K562 treated with DMSO at 1 percent for 48 hours (cell line): ENCODE data around the gene SPANXN1. TPM values are rescaled to one million over a fixed set of nuclear protein-coding genes. Genes with fewer than 3 reads are reported as not detected.

ENCODE experiments used
- total RNA-seq: library from RNA; unstranded; fragments of 300-600 nt; gene quantifications from 2 replicates; pipeline ENCODE4 v1.2.3, GENCODE V29; 2022; ENCODE audit warnings: low replicate concordance; ENCODE audit errors: extremely low read depth

SPANXN1 gene, protein sequence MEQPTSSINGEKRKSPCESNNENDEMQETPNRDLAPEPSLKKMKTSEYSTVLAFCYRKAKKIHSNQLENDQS
- not detected in 2 replicates for total RNA-seq

DNA sequence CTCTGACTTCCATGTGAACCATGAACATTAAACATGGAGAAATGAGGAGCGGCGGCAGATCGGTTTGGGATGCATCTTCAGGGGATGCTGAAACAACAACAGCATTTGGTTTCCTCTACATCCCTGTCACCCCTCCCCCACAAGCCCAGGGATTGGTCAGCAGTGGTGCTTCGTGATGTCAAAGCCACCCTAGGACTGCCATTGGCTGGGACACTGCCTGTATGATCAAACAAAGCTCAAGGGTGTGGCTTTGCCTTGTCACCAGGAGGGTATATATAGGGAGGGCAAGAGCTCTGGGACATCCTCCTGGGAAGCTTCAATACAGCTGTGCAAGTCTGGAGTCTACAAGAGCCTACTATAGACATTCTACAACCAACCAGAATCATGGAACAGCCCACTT, at the start of gene SPANXN1:
TSS of gene SPANXN1 (plus strand) at position 301 of the 400 bp plus-strand sequence. CDS start at position 385, 84 bp downstream.

